Measurements from ENCODE around the gene RPS6KB2. TPM values are rescaled to one million over a fixed set of nuclear protein-coding genes. Genes with fewer than 3 reads are reported as not detected.
A peak's percentile ranks its signal among the peaks of the same experiment; 100 is the strongest.

RPS6KB2 gene
- total and polyA plus RNA-seq, 10 of the 15 experiments (the other 5 are each of a cell fraction or from before 2014, with no cell fraction given) = 0.39 to 101 (median 58.4) TPM

- TF ChIP-seq PML (IDR thresholded peaks at IDR 0.05; ENCODE audit: low read length) (no peak), CHD4 (IDR thresholded peaks at IDR 0.05) (no peak), ZNF622 (IDR thresholded peaks at IDR 0.05) (no peak)
These were observed 40.8 kb upstream of the RPS6KB2 start (continued) for GRCh38 chr11:67387518-67387917.

DNA sequence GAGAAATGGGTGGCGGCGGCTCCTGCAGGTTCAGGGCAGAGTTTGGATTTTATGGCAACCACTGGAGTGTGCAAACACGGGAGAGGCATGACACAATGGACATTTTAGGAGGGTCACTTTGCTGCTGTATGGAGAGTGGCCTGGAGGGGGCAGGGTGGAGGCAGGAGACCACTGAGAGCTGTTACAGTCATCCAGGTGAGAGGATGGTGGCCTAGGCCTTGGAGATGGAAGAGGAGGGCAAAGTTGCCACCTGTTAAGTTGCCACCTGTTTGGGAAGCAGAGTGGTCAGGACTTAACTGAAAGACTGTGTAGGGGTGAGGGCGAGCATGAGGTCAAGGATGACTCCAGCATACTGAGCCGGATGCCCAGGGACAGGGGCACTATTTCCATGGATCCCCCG lies 38.8 kb upstream of the RPS6KB2 start:
- H3K27me3 ChIP-seq (replicated peaks in 1 of 2; ENCODE audit: control insufficient read depth in 2 of 2, insufficient read depth in 2 of 2, low read length in 1 of 2) = peaks cover 0 to 3% of the 10 kb centered on the region in 2 experiments; a peak in 2 of 4 replicates
- BruUV-seq (replicated peaks) = no TSS peak
- peaks cover 7% of the 10 kb centered on the region for H3K4me1 ChIP-seq (ENCODE audit: control insufficient read depth, insufficient read depth, low read length)
- no peak overlapping the region for H3K9ac ChIP-seq (ENCODE audit: control insufficient read depth, insufficient read depth, low read length)
- ChIA-PET RAD21 (ENCODE audit: unreplicated experiment) (interaction anchor here (0.6 to 15.0 kb wide), 5 partner anchors 12 to 96 kb away, joined by 3 to 525 read pairs (median 4); partner anchors contain the start of genes POLD4, PPP1CA and PTPRCAP), POLR2A (interaction anchor here (0.6 to 0.7 kb wide), 2 partner anchors 44 to 96 kb away, joined by 3 to 4 read pairs; no protein-coding TSS in a partner anchor), CTCF (interaction anchor here (0.5 to 25.5 kb wide), 12 partner anchors 9 to 259 kb away, joined by 3 to 1301 read pairs (median 4); partner anchors contain the start of genes CLCF1, POLD4, PPP1CA and PTPRCAP), SMC1A (ENCODE audit: uncharacterized antibody, unreplicated experiment) (interaction anchor here (0.8 to 1.0 kb wide), 3 partner anchors 11 to 116 kb away, joined by 3 to 5 read pairs (median 3); partner anchors contain the start of genes PITPNM1 and POLD4)
- FAIRE-seq = peak; percentile 64
- H3K9me3 ChIP-seq (replicated peaks; ENCODE audit: control insufficient read depth, insufficient read depth, low read length) = no peaks in the 10 kb centered on the region
- no peak overlapping the region for H3K4me3 ChIP-seq
- no peak overlapping the region for H2AFZ ChIP-seq (ENCODE audit: control insufficient read depth, low read depth, low read length)
- ATAC-seq = peak; percentile 71
- H3K79me2 ChIP-seq (ENCODE audit: control insufficient read depth, insufficient read depth, low read length) = peaks cover 21% of the 10 kb centered on the region
- no peak overlapping the region for H3K4me2 ChIP-seq (ENCODE audit: control insufficient read depth, insufficient read depth)
- 67% methylated on average over 6 of the region's 6 CpGs for WGBS (ENCODE audit: insufficient coverage, insufficient replicate concordance, low lambda C conversion rate, missing lambda C conversion rate)
- H3K27ac ChIP-seq (ENCODE audit: control insufficient read depth, insufficient read depth) = no peak overlapping the region
- in situ Hi-C loops (cut with MboI) = loop anchor here (5.0 kb wide), 1 partner anchor 37 kb away; the partner anchor contains the start of gene POLD4
- H4K20me1 ChIP-seq (ENCODE audit: control insufficient read depth, insufficient read depth) = no peaks in the 10 kb centered on the region; the same call in 1 of the 2 replicates
- peaks cover 0 to 6% of the 10 kb centered on the region in 2 experiments; a peak in 2 of 4 replicates for H3K36me3 ChIP-seq (ENCODE audit: control insufficient read depth in 2 of 2, insufficient read depth in 2 of 2, low read length in 1 of 2)
- intact Hi-C loops (cut with micrococcal nuclease; ENCODE audit: unreplicated experiment) = loop anchor here (1.0 kb wide), 1 partner anchor 117 kb away; no protein-coding TSS in a partner anchor
- DNase-seq (ENCODE audit: low read depth, low spot score) = no peak
- 0 out of 4 replicates have a peak, but pooled peaks have one; percentile 8 to 17 for TF ChIP-seq IKZF2 (IDR thresholded peaks at IDR 0.05)
- TF ChIP-seq, protein P1, sequence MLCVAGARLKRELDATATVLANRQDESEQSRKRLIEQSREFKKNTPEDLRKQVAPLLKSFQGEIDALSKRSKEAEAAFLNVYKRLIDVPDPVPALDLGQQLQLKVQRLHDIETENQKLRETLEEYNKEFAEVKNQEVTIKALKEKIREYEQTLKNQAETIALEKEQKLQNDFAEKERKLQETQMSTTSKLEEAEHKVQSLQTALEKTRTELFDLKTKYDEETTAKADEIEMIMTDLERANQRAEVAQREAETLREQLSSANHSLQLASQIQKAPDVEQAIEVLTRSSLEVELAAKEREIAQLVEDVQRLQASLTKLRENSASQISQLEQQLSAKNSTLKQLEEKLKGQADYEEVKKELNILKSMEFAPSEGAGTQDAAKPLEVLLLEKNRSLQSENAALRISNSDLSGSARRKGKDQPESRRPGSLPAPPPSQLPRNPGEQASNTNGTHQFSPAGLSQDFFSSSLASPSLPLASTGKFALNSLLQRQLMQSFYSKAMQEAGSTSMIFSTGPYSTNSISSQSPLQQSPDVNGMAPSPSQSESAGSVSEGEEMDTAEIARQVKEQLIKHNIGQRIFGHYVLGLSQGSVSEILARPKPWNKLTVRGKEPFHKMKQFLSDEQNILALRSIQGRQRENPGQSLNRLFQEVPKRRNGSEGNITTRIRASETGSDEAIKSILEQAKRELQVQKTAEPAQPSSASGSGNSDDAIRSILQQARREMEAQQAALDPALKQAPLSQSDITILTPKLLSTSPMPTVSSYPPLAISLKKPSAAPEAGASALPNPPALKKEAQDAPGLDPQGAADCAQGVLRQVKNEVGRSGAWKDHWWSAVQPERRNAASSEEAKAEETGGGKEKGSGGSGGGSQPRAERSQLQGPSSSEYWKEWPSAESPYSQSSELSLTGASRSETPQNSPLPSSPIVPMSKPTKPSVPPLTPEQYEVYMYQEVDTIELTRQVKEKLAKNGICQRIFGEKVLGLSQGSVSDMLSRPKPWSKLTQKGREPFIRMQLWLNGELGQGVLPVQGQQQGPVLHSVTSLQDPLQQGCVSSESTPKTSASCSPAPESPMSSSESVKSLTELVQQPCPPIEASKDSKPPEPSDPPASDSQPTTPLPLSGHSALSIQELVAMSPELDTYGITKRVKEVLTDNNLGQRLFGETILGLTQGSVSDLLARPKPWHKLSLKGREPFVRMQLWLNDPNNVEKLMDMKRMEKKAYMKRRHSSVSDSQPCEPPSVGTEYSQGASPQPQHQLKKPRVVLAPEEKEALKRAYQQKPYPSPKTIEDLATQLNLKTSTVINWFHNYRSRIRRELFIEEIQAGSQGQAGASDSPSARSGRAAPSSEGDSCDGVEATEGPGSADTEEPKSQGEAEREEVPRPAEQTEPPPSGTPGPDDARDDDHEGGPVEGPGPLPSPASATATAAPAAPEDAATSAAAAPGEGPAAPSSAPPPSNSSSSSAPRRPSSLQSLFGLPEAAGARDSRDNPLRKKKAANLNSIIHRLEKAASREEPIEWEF (IDR thresholded peaks at IDR 0.05; ENCODE audit: insufficient replicate concordance, low read depth, low read length) = no peak
- no peak for TF ChIP-seq RUNX3 (IDR thresholded peaks at IDR 0.05; ENCODE audit: low read length)
- no peak for TF ChIP-seq MXI1 (IDR thresholded peaks at IDR 0.05; ENCODE audit: low read depth, low read length)
- no peak for TF ChIP-seq TAF1 (IDR thresholded peaks at IDR 0.05; ENCODE audit: borderline replicate concordance, low read depth, low read length)
- TF ChIP-seq SRF (IDR thresholded peaks at IDR 0.05; ENCODE audit: low read depth in 2 of 2, low read length in 2 of 2) = no peak
- no peak for TF ChIP-seq KDM1A (IDR thresholded peaks at IDR 0.05; ENCODE audit: borderline replicate concordance)
- TF ChIP-seq, protein P2, sequence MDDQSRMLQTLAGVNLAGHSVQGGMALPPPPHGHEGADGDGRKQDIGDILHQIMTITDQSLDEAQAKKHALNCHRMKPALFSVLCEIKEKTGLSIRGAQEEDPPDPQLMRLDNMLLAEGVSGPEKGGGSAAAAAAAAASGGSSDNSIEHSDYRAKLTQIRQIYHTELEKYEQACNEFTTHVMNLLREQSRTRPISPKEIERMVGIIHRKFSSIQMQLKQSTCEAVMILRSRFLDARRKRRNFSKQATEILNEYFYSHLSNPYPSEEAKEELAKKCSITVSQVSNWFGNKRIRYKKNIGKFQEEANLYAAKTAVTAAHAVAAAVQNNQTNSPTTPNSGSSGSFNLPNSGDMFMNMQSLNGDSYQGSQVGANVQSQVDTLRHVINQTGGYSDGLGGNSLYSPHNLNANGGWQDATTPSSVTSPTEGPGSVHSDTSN (IDR thresholded peaks at IDR 0.05; ENCODE audit: insufficient replicate concordance, low read depth, low read length) = no peak
- TF ChIP-seq BCL3 (IDR thresholded peaks at IDR 0.05; ENCODE audit: borderline replicate concordance, insufficient read depth, low read depth, low read length, poor library complexity, severe bottlenecking) = no peak
- no peak for TF ChIP-seq SREBF1 (IDR thresholded peaks at IDR 0.05; ENCODE audit: low read length)
